Mucosa of stomach (tissue), 1 donor: Measurements from ENCODE around the gene SYNJ1.

Experiments
- H3K27me3 ChIP-seq: one replicate; pipeline ENCODE4 v1.7.0; 2013; ENCODE audit warnings: mild to moderate bottlenecking, low read length; ENCODE audit not compliant: control insufficient read depth, insufficient read depth
- H3K36me3 ChIP-seq: one replicate; pipeline ENCODE4 v1.7.0; 2013; ENCODE audit warnings: low read length; ENCODE audit not compliant: control insufficient read depth, insufficient read depth
- H3K4me1 ChIP-seq: one replicate; pipeline ENCODE4 v1.7.0; 2013; ENCODE audit warnings: mild to moderate bottlenecking, low read length; ENCODE audit not compliant: control insufficient read depth, insufficient read depth
- H3K4me3 ChIP-seq: one replicate; pipeline ENCODE4 v1.7.0; 2013; ENCODE audit warnings: low read length
- H3K9ac ChIP-seq: one replicate; pipeline ENCODE4 v1.7.0; 2013; ENCODE audit warnings: mild to moderate bottlenecking, low read length, moderate library complexity
- H3K9me3 ChIP-seq: one replicate; pipeline ENCODE4 v1.7.0; 2013; ENCODE audit warnings: mild to moderate bottlenecking, low read length, moderate library complexity; ENCODE audit not compliant: control insufficient read depth
- donor health status: Pancreatic carcinoma.

The SYNJ1 gene

DNA sequence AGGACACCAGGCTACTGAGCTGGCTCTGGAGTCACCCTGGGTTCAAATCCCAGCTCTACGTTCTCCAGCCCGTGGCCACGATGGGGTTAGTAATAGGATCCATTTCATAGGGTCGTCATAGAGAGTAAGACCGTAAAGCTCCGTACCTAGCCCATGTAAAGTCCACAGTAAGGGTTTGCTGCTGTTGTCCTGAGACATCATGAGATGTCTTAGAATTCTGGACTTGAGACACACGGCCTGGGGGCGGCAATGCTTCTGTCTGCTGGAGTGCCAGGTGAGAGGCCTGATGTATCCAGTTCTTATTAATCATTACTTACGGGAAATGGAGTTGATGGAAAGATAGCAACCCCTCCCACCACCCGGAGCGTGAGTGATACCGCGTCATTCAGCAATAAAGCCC lies 146.1 kb downstream of the SYNJ1 start:
- no peaks in the 10 kb centered on the region for H3K36me3 ChIP-seq
- H3K4me3 ChIP-seq: no peak overlapping the region
- no peaks in the 10 kb centered on the region for H3K4me1 ChIP-seq

GRCh38 chr21:32580949-32581348 lies 146.9 kb downstream of the SYNJ1 start:
- Histone ChIP-seq H3K4me3 (no peak overlapping the region), H3K27me3 (no peaks in the 10 kb centered on the region), H3K9ac (no peak overlapping the region), H3K4me1 (no peaks in the 10 kb centered on the region), H3K9me3 (no peaks in the 10 kb centered on the region), H3K36me3 (no peaks in the 10 kb centered on the region)

More for the DNA sequence above, 146.1 kb downstream of the SYNJ1 start:
- no peaks in the 10 kb centered on the region for H3K27me3 ChIP-seq
- no peaks in the 10 kb centered on the region for H3K9me3 ChIP-seq
- no peak overlapping the region for H3K9ac ChIP-seq
